Activated CD4-positive, alpha-beta memory T cell treated with anti-CD3 and anti-CD28 coated beads, Interleukin-2, amount 10 ng/mL, durations not matched to agents 7 days and 5 days (primary cell): ENCODE data around the gene PKIG. TPM values are rescaled to one million over a fixed set of nuclear protein-coding genes. Genes with fewer than 3 reads are reported as not detected.

Experiments used
- CTCF ChIA-PET: fragments of 350-600 bp; sonication (Branson Sonifier 250); formaldehyde crosslinking; loops from one replicate; lab custom pipeline; 2021; ENCODE audit warnings: antibody characterized with exemption, inconsistent platforms; lab: Charles Lee
- POLR2A ChIA-PET: fragments of 350-600 bp; sonication (Branson Sonifier 250); formaldehyde crosslinking; loops from one replicate; lab custom pipeline; 2021; ENCODE audit warnings: antibody characterized with exemption; lab: Charles Lee
- DNase-seq: peaks from one replicate; pipeline ENCODE4 v3.0.0-alpha.2; 2020
- H3K27ac Mint-ChIP-seq: one replicate; pipeline ENCODE4 v1.8.0; 2021; ENCODE audit warnings: mild to moderate bottlenecking, mixed read lengths
- H3K27me3 Mint-ChIP-seq: one replicate; pipeline ENCODE4 v1.8.0; 2021; ENCODE audit warnings: mixed read lengths
- H3K36me3 Mint-ChIP-seq: one replicate; pipeline ENCODE4 v1.8.0; 2021; ENCODE audit warnings: low read depth, mixed read lengths
- H3K4me1 Mint-ChIP-seq: one replicate; pipeline ENCODE4 v1.8.0; 2021; ENCODE audit warnings: mixed read lengths
- H3K4me3 Mint-ChIP-seq: one replicate; pipeline ENCODE4 v1.8.0; 2021; ENCODE audit warnings: mild to moderate bottlenecking, mixed read lengths
- H3K9me3 Mint-ChIP-seq: one replicate; pipeline ENCODE4 v1.8.0; 2021; ENCODE audit warnings: mixed read lengths
- total RNA-seq, 2 experiments: library from RNA; stranded (reverse); gene quantifications; one replicate each; pipeline ENCODE4 v1.2.3, GENCODE V29; 2021

The PKIG gene
- total RNA-seq, 2 experiments from 2014 or later = 1.1 to 1.6 TPM

DNA sequence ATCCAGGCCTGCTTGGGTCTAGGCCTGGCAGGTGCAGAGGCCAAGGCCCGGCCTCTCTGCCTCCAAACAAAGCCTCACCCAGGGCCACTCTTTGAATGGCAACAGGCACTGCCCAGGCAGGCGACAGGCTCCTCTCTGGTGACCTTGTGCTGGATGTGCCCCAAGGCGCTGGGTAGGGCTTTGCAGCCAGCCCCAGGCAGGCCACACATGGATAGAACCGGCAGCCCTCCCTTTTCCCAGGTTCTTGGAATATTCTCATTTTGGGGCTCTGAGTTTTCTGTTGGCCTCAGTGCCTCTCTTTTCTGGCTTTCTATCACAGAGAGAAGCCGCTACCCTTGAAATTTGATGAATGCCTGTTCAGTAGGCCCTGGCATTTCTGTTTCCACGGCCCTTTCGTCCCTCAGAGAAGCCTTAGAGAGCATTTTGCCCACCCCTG lies 18.9 kb downstream of the PKIG start:
- H3K27me3 Mint-ChIP-seq = no peaks in the 10 kb centered on the region

DNA sequence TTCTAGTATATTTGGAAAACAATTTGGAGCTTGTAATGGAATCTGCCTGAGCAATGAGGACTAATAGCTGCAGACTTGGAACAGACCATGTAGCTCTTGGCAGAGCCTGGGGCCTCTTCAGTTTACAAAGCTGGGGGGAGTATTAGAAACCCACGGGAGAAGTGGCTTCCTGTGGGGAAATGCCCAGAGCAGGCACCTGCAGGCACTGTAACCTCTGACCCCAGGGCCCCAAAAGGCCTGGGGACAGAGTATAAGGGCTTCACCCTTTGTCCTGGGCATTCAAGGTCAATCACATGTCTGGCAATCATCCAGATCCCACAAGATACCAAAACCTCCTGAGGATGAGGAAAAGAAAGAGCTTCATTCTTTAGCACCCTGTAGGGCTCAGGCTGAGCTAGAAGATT lies 19.4 kb downstream of the PKIG start:
- ChIA-PET CTCF (interaction anchor here (1.0 to 1.1 kb wide), 2 partner anchors 9 to 12 kb away, joined by 3 to 6 read pairs; no protein-coding TSS in a partner anchor), POLR2A (no interaction called here)
- no peaks in the 10 kb centered on the region for H3K27me3 Mint-ChIP-seq
- no peaks in the 10 kb centered on the region for H3K36me3 Mint-ChIP-seq
- H3K9me3 Mint-ChIP-seq = no peaks in the 10 kb centered on the region
- no peak overlapping the region for H3K27ac Mint-ChIP-seq
- no peak for DNase-seq
- peaks cover 13% of the 10 kb centered on the region for H3K4me1 Mint-ChIP-seq
- H3K4me3 Mint-ChIP-seq = no peak overlapping the region

More for the DNA sequence above, 18.9 kb downstream of the PKIG start:
- Mint-ChIP-seq H3K4me1 (peaks cover 13% of the 10 kb centered on the region), H3K27ac (no peak overlapping the region), H3K9me3 (no peaks in the 10 kb centered on the region), H3K4me3 (no peak overlapping the region), H3K36me3 (no peaks in the 10 kb centered on the region)
- ChIA-PET POLR2A (no interaction called here), CTCF (interaction anchor here (1.0 to 2.7 kb wide), 2 partner anchors 8 to 9 kb away, joined by 6 to 14 read pairs; no protein-coding TSS in a partner anchor)
- DNase-seq = no peak

DNA sequence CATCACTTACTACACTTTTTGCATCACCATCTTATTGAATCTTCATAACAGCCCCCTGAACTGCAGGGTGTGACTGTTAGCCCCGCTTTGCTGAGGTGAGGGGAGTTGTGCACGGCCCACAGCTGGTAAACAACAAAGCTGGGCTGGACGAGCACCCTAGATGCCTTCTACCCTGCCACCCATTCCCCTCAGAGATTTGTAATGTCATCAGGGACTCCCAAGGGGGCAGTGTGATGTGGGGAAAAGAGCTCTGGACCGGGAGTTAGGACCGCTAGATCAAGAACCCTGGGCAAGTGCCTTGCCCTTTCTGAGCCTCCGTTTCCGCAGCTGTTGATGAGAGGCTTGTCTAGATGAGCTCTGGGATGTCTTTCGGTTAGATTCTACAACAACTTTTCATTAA lies 20.9 kb downstream of the PKIG start:
- Mint-ChIP-seq H3K4me1 (peaks cover 8% of the 10 kb centered on the region), H3K36me3 (no peaks in the 10 kb centered on the region), H3K4me3 (no peak overlapping the region), H3K27ac (no peak overlapping the region), H3K9me3 (no peaks in the 10 kb centered on the region), H3K27me3 (no peaks in the 10 kb centered on the region)
- POLR2A ChIA-PET = interaction anchor here (0.9 to 1.4 kb wide), 3 partner anchors 43 to 127 kb away, joined by 3 read pairs; partner anchors contain the start of gene SERINC3
- CTCF ChIA-PET = interaction anchor here (0.7 to 1.6 kb wide), 5 partner anchors 29 to 834 kb away, joined by 3 to 7 read pairs (median 3); no protein-coding TSS in a partner anchor
- no peak for DNase-seq

DNA sequence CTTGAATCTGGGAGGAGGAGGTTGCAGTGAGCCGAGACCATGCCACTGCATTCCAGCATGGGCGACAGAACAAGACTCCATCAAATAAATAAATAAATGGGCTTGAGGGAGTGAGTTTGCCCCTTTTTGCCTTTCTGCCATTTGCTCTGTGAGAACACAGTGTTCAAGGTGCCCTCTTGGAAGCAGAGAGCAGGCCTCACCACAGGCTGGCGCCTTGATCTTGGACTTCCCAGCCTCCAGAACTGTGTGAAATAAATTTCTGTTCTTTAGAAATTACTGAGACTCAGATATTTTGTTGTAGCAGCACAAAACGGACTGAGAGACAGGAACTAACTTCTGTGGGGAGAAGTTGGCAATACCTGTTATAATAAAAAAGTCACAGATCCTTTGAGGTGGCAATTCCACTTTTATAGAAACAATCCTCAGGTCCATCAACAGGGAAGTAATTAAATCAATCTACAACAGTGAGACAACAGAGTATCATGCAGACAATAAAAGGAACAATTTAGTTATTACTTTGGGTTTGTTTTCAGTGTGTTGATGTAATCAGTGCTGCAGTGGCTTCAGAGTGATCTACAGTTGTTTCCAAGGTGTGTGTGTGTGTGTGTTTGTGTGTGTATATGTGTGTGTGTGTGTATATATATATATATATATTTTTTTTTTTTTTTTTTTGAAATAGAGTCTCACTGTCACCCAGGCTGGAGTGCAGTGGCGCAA lies 24.5 kb downstream of the PKIG start:
- CTCF ChIA-PET = no interaction called here
- POLR2A ChIA-PET = no interaction called here
- Mint-ChIP-seq H3K27me3 (no peaks in the 10 kb centered on the region), H3K27ac (no peak overlapping the region), H3K36me3 (no peaks in the 10 kb centered on the region), H3K4me3 (no peak overlapping the region), H3K4me1 (peaks cover 12% of the 10 kb centered on the region), H3K9me3 (no peaks in the 10 kb centered on the region)
- DNase-seq = no peak

DNA sequence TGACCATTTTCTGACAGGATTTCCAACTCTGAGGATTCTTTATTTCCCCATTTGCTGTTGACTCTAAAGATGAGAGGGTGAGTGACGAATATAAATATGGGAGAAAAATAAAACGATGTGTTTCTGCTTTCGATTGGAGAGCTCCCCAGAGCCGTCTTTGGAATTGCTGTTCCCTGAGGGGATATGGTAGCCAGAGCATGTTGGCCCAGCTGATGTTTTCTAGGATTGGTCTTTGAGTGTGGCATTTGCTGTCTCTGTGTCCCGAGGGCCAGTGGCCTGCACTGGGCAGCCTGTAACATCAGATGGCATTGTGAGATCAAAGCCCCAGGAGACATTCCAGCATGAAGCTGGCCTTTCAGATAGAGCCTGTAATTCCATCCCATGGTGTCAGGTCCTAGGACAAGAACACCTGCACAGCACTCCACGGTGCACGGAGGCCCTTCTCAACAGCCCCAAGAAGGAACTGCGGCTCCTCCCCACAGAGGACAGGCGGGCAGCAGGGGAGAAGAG lies 26.7 kb downstream of the PKIG start:
- H3K27me3 Mint-ChIP-seq = no peaks in the 10 kb centered on the region
- DNase-seq = no peak
- CTCF ChIA-PET = interaction anchor here (0.6 to 4.0 kb wide), 13 partner anchors 9 to 470 kb away, joined by 3 to 40 read pairs (median 4); no protein-coding TSS in a partner anchor
- H3K4me3 Mint-ChIP-seq = no peak overlapping the region
- peaks cover 12% of the 10 kb centered on the region for H3K4me1 Mint-ChIP-seq
- H3K9me3 Mint-ChIP-seq = no peaks in the 10 kb centered on the region
- peaks cover 6% of the 10 kb centered on the region for H3K36me3 Mint-ChIP-seq
- POLR2A ChIA-PET = interaction anchor here (0.7 to 1.2 kb wide), 4 partner anchors 11 to 88 kb away, joined by 3 to 4 read pairs (median 3); no protein-coding TSS in a partner anchor
- no peak overlapping the region for H3K27ac Mint-ChIP-seq

DNA sequence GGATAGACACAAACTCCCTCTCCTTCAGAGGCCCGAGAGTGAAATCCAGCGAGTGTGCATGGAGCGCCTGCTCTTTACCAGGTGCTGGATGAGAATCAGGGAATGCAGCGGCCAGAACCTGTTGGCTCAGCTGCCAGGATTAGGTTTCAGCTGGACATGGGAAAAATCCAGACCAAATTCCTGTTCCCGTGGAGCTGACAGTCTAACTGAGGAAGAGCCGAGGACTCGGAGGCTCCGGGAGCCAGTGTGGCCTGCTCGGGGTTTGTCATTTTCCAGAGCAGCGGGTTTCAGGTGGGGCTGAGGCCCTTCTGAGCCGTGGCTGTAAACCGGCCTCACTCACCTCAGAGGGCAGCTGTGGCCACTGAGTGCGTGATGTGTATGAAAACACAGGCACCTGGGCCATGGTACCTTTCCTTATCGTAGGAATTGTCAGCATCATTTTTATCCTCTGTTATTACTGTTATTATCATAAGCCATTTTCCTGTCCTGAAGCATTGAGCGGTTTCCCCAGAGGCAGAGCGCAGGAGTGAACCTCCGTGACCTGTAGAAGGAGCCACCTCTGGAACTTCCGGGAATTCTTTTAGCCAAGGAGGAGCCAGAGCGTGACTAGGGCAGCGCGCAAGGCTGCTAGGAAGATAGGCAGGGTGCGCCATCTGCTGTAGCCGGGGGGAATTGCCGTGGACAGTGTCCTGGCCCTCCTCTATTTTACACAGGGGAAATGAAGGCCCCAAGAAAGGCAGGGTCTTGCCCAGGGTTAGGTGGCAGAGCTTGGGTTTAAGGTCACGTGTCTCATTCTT lies 27.3 kb downstream of the PKIG start:
- ChIA-PET CTCF (interaction anchor here (0.7 to 4.0 kb wide), 22 partner anchors 8 to 470 kb away, joined by 3 to 40 read pairs (median 4); partner anchors contain the start of gene TTPAL), POLR2A (interaction anchor here (0.7 to 1.8 kb wide), 6 partner anchors 12 to 134 kb away, joined by 3 to 5 read pairs (median 4); partner anchors contain the start of genes SERINC3 and TTPAL)
- DNase-seq = peak; percentile 78
- Mint-ChIP-seq H3K9me3 (no peaks in the 10 kb centered on the region), H3K4me1 (peaks cover 12% of the 10 kb centered on the region), H3K27ac (peak overlapping the region; percentile 48), H3K27me3 (no peaks in the 10 kb centered on the region), H3K4me3 (no peak overlapping the region), H3K36me3 (peaks cover 10% of the 10 kb centered on the region)

DNA sequence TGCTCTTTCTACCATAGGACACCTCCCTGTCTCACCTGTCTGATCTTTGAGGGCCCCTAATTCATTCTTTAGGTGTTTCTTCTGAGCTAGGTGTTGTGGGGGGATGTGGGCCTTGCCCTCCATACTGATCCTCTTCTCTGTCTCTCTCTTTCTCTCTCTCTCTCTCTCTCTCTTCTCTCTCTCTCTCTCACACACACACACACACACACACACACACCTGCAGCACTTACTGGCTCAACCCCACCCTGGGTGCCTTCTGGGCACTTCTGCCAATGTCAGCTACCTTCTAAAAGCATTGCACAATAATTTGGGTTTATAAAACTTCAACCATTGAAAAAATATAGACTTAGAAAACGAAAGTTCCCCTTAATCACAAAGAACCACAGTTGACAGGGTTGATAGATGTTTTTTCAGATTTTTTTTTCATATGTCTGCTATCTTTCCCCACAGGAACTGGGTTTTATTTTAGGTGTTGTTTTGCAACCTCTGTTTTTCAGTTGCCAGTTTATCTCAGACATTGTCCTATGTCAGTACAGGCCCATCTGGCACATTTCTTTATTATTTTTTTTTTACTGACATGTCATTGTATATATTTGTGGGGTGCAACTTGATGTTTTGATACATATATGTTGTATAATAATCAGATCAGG lies 28.1 kb downstream of the PKIG start:
- Mint-ChIP-seq H3K27me3 (no peaks in the 10 kb centered on the region), H3K4me1 (peaks cover 19% of the 10 kb centered on the region), H3K27ac (peak overlapping the region; percentile 48), H3K9me3 (no peaks in the 10 kb centered on the region), H3K4me3 (no peak overlapping the region), H3K36me3 (peaks cover 10% of the 10 kb centered on the region)
- DNase-seq = no peak
- POLR2A ChIA-PET = interaction anchor here (0.7 to 1.8 kb wide), 7 partner anchors 11 to 135 kb away, joined by 3 to 5 read pairs (median 3); partner anchors contain the start of genes SERINC3 and TTPAL
- CTCF ChIA-PET = interaction anchor here (0.6 to 4.0 kb wide), 20 partner anchors 8 to 556 kb away, joined by 3 to 40 read pairs (median 4); partner anchors contain the start of gene TTPAL

DNA sequence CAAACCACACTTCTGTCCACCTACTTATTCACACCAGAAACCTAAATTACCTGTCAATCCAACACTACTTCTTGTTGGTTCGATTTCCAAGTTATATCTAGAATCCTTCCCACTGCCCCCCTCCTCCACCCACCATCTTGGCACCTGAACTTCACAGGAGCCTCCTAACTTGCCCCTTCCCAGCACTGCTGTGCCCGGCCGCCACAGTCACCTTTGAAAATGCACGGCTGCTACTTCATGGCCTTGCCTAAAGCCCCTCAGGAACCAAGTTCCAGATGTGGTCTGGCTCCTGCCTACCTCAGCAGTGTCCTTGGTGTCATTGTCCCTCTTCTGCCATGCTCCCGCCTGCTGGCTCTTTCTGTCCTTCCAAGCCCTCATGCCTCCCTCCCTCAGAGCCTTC lies 31.2 kb downstream of the PKIG start:
- no peak overlapping the region for H3K4me3 Mint-ChIP-seq
- H3K27me3 Mint-ChIP-seq = no peaks in the 10 kb centered on the region
- no peak for DNase-seq
- CTCF ChIA-PET = interaction anchor here (1.2 kb wide), 1 partner anchor 31 kb away, joined by 3 read pairs; no protein-coding TSS in a partner anchor
- peaks cover 37% of the 10 kb centered on the region for H3K4me1 Mint-ChIP-seq
- H3K27ac Mint-ChIP-seq = no peak overlapping the region
- peaks cover 21% of the 10 kb centered on the region for H3K36me3 Mint-ChIP-seq
- POLR2A ChIA-PET = no interaction called here
- no peaks in the 10 kb centered on the region for H3K9me3 Mint-ChIP-seq

DNA sequence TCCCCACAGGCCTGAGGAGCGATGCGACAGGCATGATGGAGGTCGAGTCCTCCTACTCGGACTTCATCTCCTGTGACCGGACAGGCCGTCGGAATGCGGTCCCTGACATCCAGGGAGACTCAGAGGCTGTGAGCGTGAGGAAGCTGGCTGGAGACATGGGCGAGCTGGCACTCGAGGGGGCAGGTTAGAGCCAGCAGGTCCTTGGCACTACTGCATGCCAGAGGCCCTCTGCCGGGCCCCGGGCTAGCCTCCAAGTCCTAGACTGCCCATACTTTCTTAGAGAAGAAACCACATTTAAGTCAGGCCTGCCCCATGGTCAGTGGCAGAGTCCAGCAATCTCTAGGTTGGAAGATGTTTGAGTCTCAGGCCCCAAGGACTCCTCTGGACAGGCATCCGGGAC lies 32.1 kb downstream of the PKIG start:
- H3K9me3 Mint-ChIP-seq = no peaks in the 10 kb centered on the region
- peaks cover 25% of the 10 kb centered on the region for H3K36me3 Mint-ChIP-seq
- ChIA-PET CTCF (interaction anchor here (0.6 to 1.2 kb wide), 2 partner anchors 30 to 67 kb away, joined by 3 read pairs; no protein-coding TSS in a partner anchor), POLR2A (no interaction called here)
- H3K4me1 Mint-ChIP-seq = peaks cover 46% of the 10 kb centered on the region
- no peak for DNase-seq
- H3K4me3 Mint-ChIP-seq = no peak overlapping the region
- H3K27ac Mint-ChIP-seq = peak overlapping the region; percentile 3
- no peaks in the 10 kb centered on the region for H3K27me3 Mint-ChIP-seq

DNA sequence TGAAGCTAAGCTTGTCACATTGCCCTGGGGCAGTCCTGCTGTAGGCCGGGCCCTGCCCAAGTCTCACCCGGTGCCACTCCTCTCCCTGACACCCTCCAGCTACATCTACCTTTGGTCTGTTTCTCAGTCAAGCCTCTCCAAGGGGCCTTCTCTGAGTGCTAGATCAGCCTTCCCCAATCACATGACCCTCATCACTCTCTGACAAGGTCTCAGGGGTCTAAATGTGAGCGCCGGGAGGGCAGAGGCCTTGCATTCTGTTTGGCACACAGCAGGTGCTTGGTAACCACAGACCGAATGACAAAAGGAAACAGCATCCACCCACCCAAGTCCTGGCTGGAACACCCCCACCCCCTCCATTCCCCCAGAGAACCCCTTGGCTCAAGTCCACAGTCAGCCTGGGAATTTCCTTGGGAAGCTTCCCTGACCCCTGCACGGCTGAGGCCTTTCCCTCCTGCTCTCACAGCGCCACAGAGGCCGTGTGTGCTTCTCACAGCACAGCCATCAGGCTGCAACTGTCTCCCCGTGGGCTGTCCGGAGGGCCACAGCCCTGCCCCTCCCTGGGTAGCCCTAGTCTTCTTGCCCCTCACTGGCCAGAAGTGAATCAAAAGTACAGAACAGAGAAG lies 32.9 kb downstream of the PKIG start:
- POLR2A ChIA-PET = no interaction called here
- CTCF ChIA-PET = interaction anchor here (0.6 to 1.2 kb wide), 2 partner anchors 29 to 66 kb away, joined by 3 read pairs; no protein-coding TSS in a partner anchor
- H3K27me3 Mint-ChIP-seq = no peaks in the 10 kb centered on the region
- H3K36me3 Mint-ChIP-seq = peaks cover 33% of the 10 kb centered on the region
- H3K4me3 Mint-ChIP-seq = no peak overlapping the region
- no peak for DNase-seq
- H3K27ac Mint-ChIP-seq = peak overlapping the region; percentile 3
- H3K9me3 Mint-ChIP-seq = no peaks in the 10 kb centered on the region
- H3K4me1 Mint-ChIP-seq = peaks cover 43% of the 10 kb centered on the region

DNA sequence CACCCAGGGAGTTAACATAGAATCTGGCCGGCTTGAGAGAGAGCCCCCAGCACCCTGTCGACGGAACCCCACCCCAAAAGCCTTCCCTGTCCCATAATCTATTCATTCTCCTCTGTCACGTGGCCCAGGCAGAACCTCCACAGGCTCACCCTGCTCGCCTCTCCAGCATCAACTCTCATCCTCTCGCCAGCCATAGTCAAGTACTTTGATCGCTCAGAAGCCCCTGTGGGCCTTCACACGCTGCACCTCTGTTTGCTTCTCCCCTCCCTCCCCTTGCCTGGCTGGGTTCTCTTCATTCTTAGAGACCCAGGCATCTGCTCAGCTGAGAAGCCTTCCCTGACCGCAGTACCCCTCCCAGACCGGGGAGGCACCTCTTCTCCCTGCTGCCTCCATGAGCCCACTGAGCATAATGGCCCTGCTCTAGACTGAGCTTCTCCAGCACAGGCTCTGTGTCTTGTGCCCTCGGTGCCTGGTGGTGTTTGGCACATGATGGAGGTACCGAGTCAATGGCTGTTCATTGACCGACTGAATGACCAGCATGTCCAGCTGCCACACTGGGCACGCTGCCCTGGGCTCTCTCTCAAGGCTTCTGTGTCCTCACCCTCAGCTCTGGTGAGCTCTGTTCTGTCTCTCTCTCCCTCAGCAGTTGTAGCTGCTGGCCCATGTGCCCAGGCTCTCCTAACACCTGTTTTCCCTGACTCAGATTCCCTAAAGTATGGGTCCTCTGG lies 33.7 kb downstream of the PKIG start:
- Mint-ChIP-seq H3K27me3 (no peaks in the 10 kb centered on the region), H3K4me3 (no peak overlapping the region), H3K36me3 (peaks cover 40% of the 10 kb centered on the region), H3K27ac (peak overlapping the region; percentile 23), H3K4me1 (peaks cover 36% of the 10 kb centered on the region), H3K9me3 (no peaks in the 10 kb centered on the region)
- DNase-seq = no peak
- POLR2A ChIA-PET = no interaction called here
- CTCF ChIA-PET = no interaction called here
